K562 (cell line): ENCODE measurements around the gene TBCCD1. TPM values are rescaled to one million over a fixed set of nuclear protein-coding genes. Genes with fewer than 3 reads are reported as not detected.
A peak's percentile ranks its signal among the peaks of the same experiment; 100 is the strongest.

Experiments
- ARID2 ChIP-seq: fragments of 450-650 bp; IDR thresholded peaks from 2 replicates; pipeline ENCODE4 v1.6.1; 2017; ENCODE audit warnings: antibody characterized with exemption, mild to moderate bottlenecking
- KLF10 ChIP-seq: fragments of 250-450 bp; sonication (Bioruptor Pico); IDR thresholded peaks from 2 replicates; pipeline ENCODE4 v1.6.1; 2021; ENCODE audit warnings: matching md5 sums
- LCOR ChIP-seq: sonication (generic); formaldehyde crosslinking; IDR thresholded peaks from 2 replicates; pipeline ENCODE4 v1.8.0; 2022; ENCODE audit warnings: mild to moderate bottlenecking, missing genetic modification reagents
- MCM7 ChIP-seq, 2 experiments: fragments of 450-650 bp; IDR thresholded peaks; 2 replicates each; pipeline ENCODE4 v1.6.1; 2016 to 2018
- PHF8 ChIP-seq: fragments of 200-600 bp; sonication (generic); IDR thresholded peaks from 2 replicates; pipeline ENCODE4 v1.6.1; 2012; ENCODE audit warnings: mixed run types, mild to moderate bottlenecking, inconsistent platforms, low read length, moderate library complexity, borderline replicate concordance
- POLR2A ChIP-seq: fragments of 450-650 bp; conservative IDR thresholded peaks from 2 replicates; pipeline ENCODE4 v1.6.1; 2016
- SMARCE1 ChIP-seq: fragments of 450-650 bp; IDR thresholded peaks from 2 replicates; pipeline ENCODE4 v1.7.1; 2016; ENCODE audit warnings: mild to moderate bottlenecking
- SMC3 ChIP-seq: conservative IDR thresholded peaks from 2 replicates; pipeline ENCODE4 v1.6.1; 2011; ENCODE audit warnings: low read depth, low read length, improper control_type of control experiment; ENCODE audit not compliant: insufficient read depth
- ZNF316 ChIP-seq: fragments of 450-650 bp; IDR thresholded peaks from 2 replicates; pipeline ENCODE4 v1.6.1; 2016
- ZNF75A ChIP-seq: fragments of 450-650 bp; formaldehyde crosslinking; IDR thresholded peaks from 2 replicates; pipeline ENCODE4 v1.4.0; 2020; ENCODE audit warnings: mild to moderate bottlenecking
- ZNF785 ChIP-seq: fragments of 250-450 bp; sonication (Bioruptor Pico); IDR thresholded peaks from 2 replicates; pipeline ENCODE4 v1.4.0; 2020; ENCODE audit warnings: mild to moderate bottlenecking
- polyA plus RNA-seq, 8 experiments: library from polyadenylated mRNA; depleted of rRNA in 4 of 8; stranded (reverse) in 5 of 8; unstranded in 3 of 8; fragments of >200 nt; fragmentation: Nextera tagmentation in 2 of 8; fragmentation: Illumina TruSeq in 1 of 8; extraction: Ambion mirVana in 2 of 8; extraction: Trizol in 1 of 8; gene quantifications; 2 replicates each; pipeline versions ENCODE4 v1.2.1 to v1.2.3, GENCODE V29; 2011 to 2014; ENCODE audit warnings: inconsistent platforms in 1 of 8, missing spikeins in 1 of 8
- total RNA-seq, 7 experiments: library from RNA; depleted of rRNA in 6 of 7; stranded (reverse); fragments of >200 nt in 6 of 7; fragmentation: Illumina TruSeq in 2 of 7; extraction: Trizol in 2 of 7; gene quantifications; 2 replicates each; pipeline versions ENCODE4 v1.2.1 to v1.2.3, GENCODE V29; 2011 to 2021; ENCODE audit warnings: low replicate concordance in 1 of 7
- TF ChIP-seq, protein P1 (sequence below): fragments of 250-450 bp; sonication (Bioruptor Pico); IDR thresholded peaks from 2 replicates; pipeline ENCODE4 v1.4.0; 2020; ENCODE audit warnings: mild to moderate bottlenecking, moderate library complexity
- TF ChIP-seq, protein P2 (sequence below), 2 experiments: fragments of 450-650 bp; conservative IDR thresholded peaks; 2 replicates each; pipeline ENCODE4 v1.6.1; 2017; ENCODE audit warnings: mild to moderate bottlenecking in 2 of 2, moderate library complexity in 2 of 2
- TF ChIP-seq, protein P3 (sequence below): IDR thresholded peaks from 2 replicates; pipeline ENCODE4 v1.6.1; 2012; ENCODE audit warnings: low read depth, low read length, improper control_type of control experiment, borderline replicate concordance
- TF ChIP-seq, protein P4 (sequence below), 2 experiments: fragments of 450-650 bp in 1 of 2; sonication (generic) in 1 of 2; formaldehyde crosslinking in 1 of 2; IDR thresholded peaks in 1 of 2; conservative IDR thresholded peaks in 1 of 2; 2 replicates each; pipeline versions ENCODE4 v1.6.1 to v1.8.1; 2016 to 2023; ENCODE audit warnings: mild to moderate bottlenecking in 2 of 2, moderate library complexity in 2 of 2, inconsistent platforms in 1 of 2, missing genetic modification reagents in 1 of 2
- TF ChIP-seq, protein P5 (sequence below): fragments of 450-650 bp; formaldehyde crosslinking; IDR thresholded peaks from 2 replicates; pipeline ENCODE4 v1.4.0; 2020; ENCODE audit warnings: mild to moderate bottlenecking, moderate library complexity
- TF ChIP-seq, protein P6 (sequence below): fragments of 200-800 bp; sonication (Bioruptor generic); IDR thresholded peaks from 2 replicates; pipeline ENCODE4 v1.6.1; 2017; ENCODE audit warnings: missing genetic modification characterization, missing compliant biosample characterization

Gene TBCCD1
- total and polyA plus RNA-seq, 9 of the 15 experiments (the other 6 are each of a cell fraction or from before 2014, with no cell fraction given), result 17.7 to 31.1 (median 21.2) TPM

DNA sequence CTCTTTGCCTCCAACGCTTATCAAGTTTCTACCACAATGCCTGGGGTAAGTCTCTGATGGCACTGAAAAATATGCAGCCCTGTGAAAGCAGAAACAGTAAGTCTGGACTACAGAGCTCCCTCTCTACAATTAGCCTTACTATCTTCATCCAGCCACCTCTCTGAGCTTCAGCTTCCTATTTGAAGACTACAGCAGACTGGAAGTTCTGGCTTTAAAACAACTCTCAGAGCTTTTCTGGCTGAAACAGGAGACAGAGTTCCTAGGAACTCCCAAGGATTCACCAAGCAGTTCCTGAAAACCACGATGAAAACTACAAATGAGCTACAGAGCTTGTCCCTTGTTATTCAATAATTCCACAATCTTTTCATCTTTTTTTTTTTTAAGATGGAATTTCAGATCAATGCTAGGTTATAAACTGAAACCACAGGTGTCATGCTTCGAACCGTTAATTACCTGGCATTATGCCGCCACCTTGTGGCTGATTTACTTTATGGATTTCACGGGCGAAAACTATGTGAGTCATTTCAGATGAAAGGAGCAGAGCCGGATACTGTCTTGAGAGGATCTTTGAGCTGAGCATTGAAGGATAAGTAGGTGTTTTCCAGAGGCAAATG lies 26.8 kb downstream of the TBCCD1 start (continued):
- TF ChIP-seq ZNF785, result no peak
- TF ChIP-seq MCM7 (IDR thresholded peaks at IDR 0.05), result no peak
- TF ChIP-seq, protein P1, sequence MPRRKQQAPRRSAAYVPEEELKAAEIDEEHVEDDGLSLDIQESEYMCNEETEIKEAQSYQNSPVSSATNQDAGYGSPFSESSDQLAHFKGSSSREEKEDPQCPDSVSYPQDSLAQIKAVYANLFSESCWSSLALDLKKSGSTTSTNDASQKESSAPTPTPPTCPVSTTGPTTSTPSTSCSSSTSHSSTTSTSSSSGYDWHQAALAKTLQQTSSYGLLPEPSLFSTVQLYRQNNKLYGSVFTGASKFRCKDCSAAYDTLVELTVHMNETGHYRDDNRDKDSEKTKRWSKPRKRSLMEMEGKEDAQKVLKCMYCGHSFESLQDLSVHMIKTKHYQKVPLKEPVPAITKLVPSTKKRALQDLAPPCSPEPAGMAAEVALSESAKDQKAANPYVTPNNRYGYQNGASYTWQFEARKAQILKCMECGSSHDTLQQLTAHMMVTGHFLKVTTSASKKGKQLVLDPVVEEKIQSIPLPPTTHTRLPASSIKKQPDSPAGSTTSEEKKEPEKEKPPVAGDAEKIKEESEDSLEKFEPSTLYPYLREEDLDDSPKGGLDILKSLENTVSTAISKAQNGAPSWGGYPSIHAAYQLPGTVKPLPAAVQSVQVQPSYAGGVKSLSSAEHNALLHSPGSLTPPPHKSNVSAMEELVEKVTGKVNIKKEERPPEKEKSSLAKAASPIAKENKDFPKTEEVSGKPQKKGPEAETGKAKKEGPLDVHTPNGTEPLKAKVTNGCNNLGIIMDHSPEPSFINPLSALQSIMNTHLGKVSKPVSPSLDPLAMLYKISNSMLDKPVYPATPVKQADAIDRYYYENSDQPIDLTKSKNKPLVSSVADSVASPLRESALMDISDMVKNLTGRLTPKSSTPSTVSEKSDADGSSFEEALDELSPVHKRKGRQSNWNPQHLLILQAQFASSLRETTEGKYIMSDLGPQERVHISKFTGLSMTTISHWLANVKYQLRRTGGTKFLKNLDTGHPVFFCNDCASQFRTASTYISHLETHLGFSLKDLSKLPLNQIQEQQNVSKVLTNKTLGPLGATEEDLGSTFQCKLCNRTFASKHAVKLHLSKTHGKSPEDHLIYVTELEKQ (CRISPR knock-in tag), result no peak
- peak; percentile 69; the same call in 1 of the 2 replicates for TF ChIP-seq LCOR (CRISPR knock-in tag)
- TF ChIP-seq, protein P2, sequence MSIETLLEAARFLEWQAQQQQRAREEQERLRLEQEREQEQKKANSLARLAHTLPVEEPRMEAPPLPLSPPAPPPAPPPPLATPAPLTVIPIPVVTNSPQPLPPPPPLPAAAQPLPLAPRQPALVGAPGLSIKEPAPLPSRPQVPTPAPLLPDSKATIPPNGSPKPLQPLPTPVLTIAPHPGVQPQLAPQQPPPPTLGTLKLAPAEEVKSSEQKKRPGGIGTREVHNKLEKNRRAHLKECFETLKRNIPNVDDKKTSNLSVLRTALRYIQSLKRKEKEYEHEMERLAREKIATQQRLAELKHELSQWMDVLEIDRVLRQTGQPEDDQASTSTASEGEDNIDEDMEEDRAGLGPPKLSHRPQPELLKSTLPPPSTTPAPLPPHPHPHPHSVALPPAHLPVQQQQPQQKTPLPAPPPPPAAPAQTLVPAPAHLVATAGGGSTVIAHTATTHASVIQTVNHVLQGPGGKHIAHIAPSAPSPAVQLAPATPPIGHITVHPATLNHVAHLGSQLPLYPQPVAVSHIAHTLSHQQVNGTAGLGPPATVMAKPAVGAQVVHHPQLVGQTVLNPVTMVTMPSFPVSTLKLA (conservative IDR thresholded peaks at IDR 0.05), result 0 out of 4 replicates have a peak, but pooled peaks of 1 of the 2 experiments have one; percentile 18
- no peak for TF ChIP-seq KLF10
- TF ChIP-seq, protein P3, sequence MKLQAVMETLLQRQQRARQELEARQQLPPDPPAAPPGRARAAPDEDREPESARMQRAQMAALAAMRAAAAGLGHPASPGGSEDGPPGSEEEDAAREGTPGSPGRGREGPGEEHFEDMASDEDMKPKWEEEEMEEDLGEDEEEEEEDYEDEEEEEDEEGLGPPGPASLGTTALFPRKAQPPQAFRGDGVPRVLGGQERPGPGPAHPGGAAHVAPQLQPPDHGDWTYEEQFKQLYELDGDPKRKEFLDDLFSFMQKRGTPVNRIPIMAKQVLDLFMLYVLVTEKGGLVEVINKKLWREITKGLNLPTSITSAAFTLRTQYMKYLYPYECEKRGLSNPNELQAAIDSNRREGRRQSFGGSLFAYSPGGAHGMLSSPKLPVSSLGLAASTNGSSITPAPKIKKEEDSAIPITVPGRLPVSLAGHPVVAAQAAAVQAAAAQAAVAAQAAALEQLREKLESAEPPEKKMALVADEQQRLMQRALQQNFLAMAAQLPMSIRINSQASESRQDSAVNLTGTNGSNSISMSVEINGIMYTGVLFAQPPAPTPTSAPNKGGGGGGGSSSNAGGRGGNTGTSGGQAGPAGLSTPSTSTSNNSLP, result peak; percentile 61; the same call in 1 of the 2 replicates
- TF ChIP-seq POLR2A, result no peak
- TF ChIP-seq PHF8, result no peak
- TF ChIP-seq, protein P4, sequence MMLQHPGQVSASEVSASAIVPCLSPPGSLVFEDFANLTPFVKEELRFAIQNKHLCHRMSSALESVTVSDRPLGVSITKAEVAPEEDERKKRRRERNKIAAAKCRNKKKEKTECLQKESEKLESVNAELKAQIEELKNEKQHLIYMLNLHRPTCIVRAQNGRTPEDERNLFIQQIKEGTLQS (IDR thresholded peaks at IDR 0.05), result 0 out of 2 replicates have a peak, but pooled peaks have one; percentile 23
- TF ChIP-seq, protein P4 (CRISPR knock-in tag; conservative IDR thresholded peaks at IDR 0.05), result no peak
- TF ChIP-seq, protein P5, sequence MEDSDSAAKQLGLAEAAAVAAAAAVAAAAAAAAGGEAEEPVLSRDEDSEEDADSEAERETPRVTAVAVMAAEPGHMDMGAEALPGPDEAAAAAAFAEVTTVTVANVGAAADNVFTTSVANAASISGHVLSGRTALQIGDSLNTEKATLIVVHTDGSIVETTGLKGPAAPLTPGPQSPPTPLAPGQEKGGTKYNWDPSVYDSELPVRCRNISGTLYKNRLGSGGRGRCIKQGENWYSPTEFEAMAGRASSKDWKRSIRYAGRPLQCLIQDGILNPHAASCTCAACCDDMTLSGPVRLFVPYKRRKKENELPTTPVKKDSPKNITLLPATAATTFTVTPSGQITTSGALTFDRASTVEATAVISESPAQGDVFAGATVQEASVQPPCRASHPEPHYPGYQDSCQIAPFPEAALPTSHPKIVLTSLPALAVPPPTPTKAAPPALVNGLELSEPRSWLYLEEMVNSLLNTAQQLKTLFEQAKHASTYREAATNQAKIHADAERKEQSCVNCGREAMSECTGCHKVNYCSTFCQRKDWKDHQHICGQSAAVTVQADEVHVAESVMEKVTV (CRISPR knock-in tag), result peak; percentile 64
- no peak for TF ChIP-seq ZNF316
- TF ChIP-seq SMARCE1, result no peak
- TF ChIP-seq SMC3, result peak; percentile 51; the same call in 1 of the 2 replicates
- peak; percentile 32; the same call in 1 of the 2 replicates for TF ChIP-seq ARID2
- no peak for TF ChIP-seq ZNF75A
- TF ChIP-seq, protein P6, sequence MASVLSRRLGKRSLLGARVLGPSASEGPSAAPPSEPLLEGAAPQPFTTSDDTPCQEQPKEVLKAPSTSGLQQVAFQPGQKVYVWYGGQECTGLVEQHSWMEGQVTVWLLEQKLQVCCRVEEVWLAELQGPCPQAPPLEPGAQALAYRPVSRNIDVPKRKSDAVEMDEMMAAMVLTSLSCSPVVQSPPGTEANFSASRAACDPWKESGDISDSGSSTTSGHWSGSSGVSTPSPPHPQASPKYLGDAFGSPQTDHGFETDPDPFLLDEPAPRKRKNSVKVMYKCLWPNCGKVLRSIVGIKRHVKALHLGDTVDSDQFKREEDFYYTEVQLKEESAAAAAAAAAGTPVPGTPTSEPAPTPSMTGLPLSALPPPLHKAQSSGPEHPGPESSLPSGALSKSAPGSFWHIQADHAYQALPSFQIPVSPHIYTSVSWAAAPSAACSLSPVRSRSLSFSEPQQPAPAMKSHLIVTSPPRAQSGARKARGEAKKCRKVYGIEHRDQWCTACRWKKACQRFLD (CRISPR knock-in tag), result no peak
